HCT116 (cell line): ENCODE data around the gene VMAC. TPM values are rescaled to one million over a fixed set of nuclear protein-coding genes. Genes with fewer than 3 reads are reported as not detected.

Source experiments
- ATAC-seq: fragments of 200-7000 bp; cut with Tn5 transposase; 2 replicates; pipeline ENCODE4 v1.9.1; 2020; ENCODE audit warnings: mild to moderate bottlenecking, moderate library complexity
- BruUV-seq: library from RNA; stranded (reverse); fragments of 400-500 nt; replicated peaks from 2 replicates; lab custom pipeline; 2021; lab: Mats Ljungman, UMichigan
- CTCF ChIA-PET: fragments of 300-600 bp; sonication (Branson Sonifier 250); formaldehyde crosslinking; loops from one replicate; lab custom pipeline; 2021; ENCODE audit warnings: antibody characterized with exemption; lab: Charles Lee
- POLR2A ChIA-PET: fragments of 300-600, 350-600 bp; sonication (Branson Sonifier 250); formaldehyde crosslinking; loops from one replicate; lab custom pipeline; 2021; ENCODE audit warnings: antibody characterized with exemption; lab: Charles Lee
- RAD21 ChIA-PET, 2 experiments: fragments of 300-600 bp; sonication (Branson Sonifier 250); formaldehyde crosslinking; loops; one replicate each; lab custom pipeline; 2023; ENCODE audit warnings: low total read pairs in 2 of 2; ENCODE audit not compliant: uncharacterized antibody in 2 of 2, unreplicated experiment in 2 of 2, low non-redundant PET in 1 of 2; lab: Charles Lee
- DNase-seq: peaks from one replicate; pipeline ENCODE4 v3.0.0-alpha.2; 2010; ENCODE audit warnings: low read depth, low spot score
- H2AFZ ChIP-seq: fragments of 200-600 bp; shearing (Covaris generic), sonication (generic); 2 replicates; pipeline ENCODE4 v1.6.1; 2017; ENCODE audit warnings: low read depth, mixed run types, mixed read lengths, antibody characterized with exemption, low read length; ENCODE audit not compliant: poor library complexity, severe bottlenecking
- H3K27ac ChIP-seq: 2 replicates; pipeline ENCODE4 v1.5.1; 2012; ENCODE audit warnings: low read depth, low read length
- H3K27me3 ChIP-seq: fragments of 200-600 bp; sonication (generic); 2 replicates; pipeline ENCODE4 v1.6.1; 2016; ENCODE audit warnings: mixed run types, low read length, mixed read lengths; ENCODE audit not compliant: insufficient read depth
- H3K36me3 ChIP-seq, 2 experiments: fragments of 200-500 bp in 1 of 2; fragments of 200-600 bp in 1 of 2; sonication (Bioruptor generic) in 1 of 2; sonication (generic) in 1 of 2; 2 replicates each; pipeline versions ENCODE4 v1.5.1 to v1.6.1; 2014 to 2016; ENCODE audit warnings: low read length in 2 of 2, inconsistent platforms in 1 of 2, mixed read lengths in 1 of 2, mixed run types in 1 of 2; ENCODE audit not compliant: insufficient read depth in 2 of 2, control insufficient read depth in 1 of 2
- H3K4me1 ChIP-seq, 2 experiments: fragments of 200-600 bp in 1 of 2; sonication (generic) in 1 of 2; 2 replicates each; pipeline versions ENCODE4 v1.5.1 to v1.6.1; 2012 to 2017; ENCODE audit warnings: low read length in 2 of 2, inconsistent platforms in 1 of 2, mild to moderate bottlenecking in 1 of 2, mixed read lengths in 1 of 2, mixed run types in 1 of 2, moderate library complexity in 1 of 2; ENCODE audit not compliant: insufficient read depth in 2 of 2, control insufficient read depth in 1 of 2
- H3K4me2 ChIP-seq: fragments of 200-600 bp; sonication (generic); 2 replicates; pipeline ENCODE4 v1.6.1; 2017; ENCODE audit warnings: mixed run types, low read length, mixed read lengths
- H3K4me3 ChIP-seq, 2 experiments: fragments of 200-600 bp in 1 of 2; sonication (generic) in 1 of 2; replicated peaks in 1 of 2; 2 replicates each; pipeline ENCODE4 v1.5.1; 2011 to 2016; ENCODE audit warnings: low read length in 2 of 2, control low read depth in 1 of 2, low read depth in 1 of 2, mild to moderate bottlenecking in 1 of 2, mixed read lengths in 1 of 2, mixed run types in 1 of 2
- H3K79me2 ChIP-seq: fragments of 200-600 bp; sonication (generic); 2 replicates; pipeline ENCODE4 v1.6.1; 2017; ENCODE audit warnings: mild to moderate bottlenecking, mixed run types, low read length, moderate library complexity, mixed read lengths; ENCODE audit not compliant: insufficient read depth
- H3K9ac ChIP-seq: fragments of 200-600 bp; sonication (generic); 2 replicates; pipeline ENCODE4 v1.6.1; 2016; ENCODE audit warnings: low read length, mixed read lengths
- H3K9me2 ChIP-seq: fragments of 200-600 bp; sonication (generic), shearing (Covaris generic); 2 replicates; pipeline ENCODE4 v1.6.1; 2017; ENCODE audit warnings: mixed run types, mild to moderate bottlenecking, moderate library complexity; ENCODE audit not compliant: insufficient read depth
- H3K9me3 ChIP-seq, 2 experiments: fragments of 200-500 bp in 1 of 2; fragments of 200-600 bp in 1 of 2; sonication (Bioruptor generic) in 1 of 2; sonication (generic) in 1 of 2; 2 replicates each; pipeline ENCODE4 v1.6.1; 2014 to 2017; ENCODE audit warnings: low read length in 2 of 2, mixed read lengths in 2 of 2, inconsistent platforms in 1 of 2, low read depth in 1 of 2, mild to moderate bottlenecking in 1 of 2, mixed run types in 1 of 2, moderate library complexity in 1 of 2; ENCODE audit not compliant: control insufficient read depth in 1 of 2, insufficient read depth in 1 of 2
- H4K20me1 ChIP-seq: fragments of 200-600 bp; sonication (generic), shearing (Covaris generic); 2 replicates; pipeline ENCODE4 v1.6.1; 2017; ENCODE audit warnings: mixed run types, mild to moderate bottlenecking, moderate library complexity; ENCODE audit not compliant: insufficient read depth
- JUND ChIP-seq: IDR thresholded peaks from 2 replicates; pipeline ENCODE4 v1.6.1; 2012
- YY1 ChIP-seq: IDR thresholded peaks from 2 replicates; pipeline ENCODE4 v1.6.1; 2011; ENCODE audit warnings: low read length, low read depth, moderate library complexity, mild to moderate bottlenecking; ENCODE audit not compliant: insufficient replicate concordance; ENCODE audit errors: extremely low read depth
- ZNF274 ChIP-seq: fragments of 200-500 bp; sonication (Bioruptor generic); IDR thresholded peaks from 2 replicates; pipeline ENCODE4 v1.6.1; 2014; ENCODE audit warnings: mild to moderate bottlenecking, low read depth, low read length, inconsistent platforms
- intact Hi-C: fragments of 100-400 bp; cut with micrococcal nuclease; formaldehyde crosslinking; loops from 2 replicates; pipeline ENCODE4 v1.10.0; 2022
- total RNA-seq: library from RNA; stranded (reverse); gene quantifications from one replicate; pipeline ENCODE4 v1.2.1, GENCODE V29; 2021; ENCODE audit not compliant: unreplicated experiment
- TF ChIP-seq, protein P1 (sequence below): IDR thresholded peaks from 2 replicates; pipeline ENCODE4 v1.6.1; 2011; ENCODE audit warnings: mild to moderate bottlenecking, low read length, moderate library complexity; ENCODE audit not compliant: insufficient replicate concordance; ENCODE audit errors: extremely low read depth

Gene VMAC
- total RNA-seq, 1 experiment from 2014 or later, result 2.1 TPM

DNA sequence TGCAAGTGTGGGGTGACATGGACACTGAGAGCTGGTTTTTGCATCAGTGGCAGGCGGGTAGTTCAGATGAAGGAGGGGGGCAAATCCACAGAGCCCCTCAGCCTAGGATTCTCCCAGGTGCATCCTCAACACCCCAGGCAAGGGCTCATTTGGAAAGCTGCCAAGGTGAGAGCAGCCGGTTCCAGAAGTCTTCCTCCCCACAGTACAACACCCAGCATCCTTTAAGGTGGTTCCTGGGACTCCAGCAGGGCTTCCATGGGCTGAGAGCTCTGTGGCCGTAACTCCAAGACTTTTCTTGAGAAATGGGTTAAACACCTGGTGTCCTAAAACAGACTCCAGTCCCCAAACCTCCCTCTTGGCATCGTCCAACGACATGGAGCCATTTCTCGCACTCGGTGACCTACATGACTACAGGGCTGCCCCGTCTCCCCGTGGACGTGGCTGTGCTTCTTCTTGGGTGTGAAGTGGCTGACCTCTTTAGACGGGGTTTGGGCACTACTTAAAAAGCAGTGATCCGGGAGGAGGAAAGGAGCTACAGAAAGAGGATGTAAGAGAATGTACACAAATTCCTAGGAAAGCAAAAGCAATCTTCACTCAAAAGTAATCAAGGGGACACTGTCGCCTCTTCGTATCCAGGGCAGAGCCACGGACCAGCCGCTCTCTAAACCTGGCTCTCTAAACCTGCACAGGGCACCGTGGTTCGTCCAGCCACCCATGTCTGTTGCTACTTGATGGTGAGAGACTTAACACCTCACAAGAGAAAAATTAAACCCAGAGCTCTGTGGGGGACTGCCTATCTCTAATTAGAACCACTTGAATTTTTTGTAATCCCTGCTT is 47.7 kb downstream of the VMAC start:
- POLR2A ChIA-PET, result no interaction called here
- CTCF ChIA-PET, result interaction anchor here (2.1 kb wide), 1 partner anchor 16 kb away, joined by 7 read pairs; no protein-coding TSS in a partner anchor
- H3K27ac ChIP-seq, result no peak overlapping the region
- H3K79me2 ChIP-seq, result peaks cover 97% of the 10 kb centered on the region
- ATAC-seq, result no peak
- 0 out of 4 replicates have a peak, but pooled peaks cover 0 to 2% of the 10 kb centered on the region in 2 experiments for H3K4me1 ChIP-seq
- H3K36me3 ChIP-seq, result peaks cover 0 to 17% of the 10 kb centered on the region in 2 experiments; a peak in 1 of 4 replicates
- no peak overlapping the region for H3K4me2 ChIP-seq
- H3K27me3 ChIP-seq, result no peaks in the 10 kb centered on the region
- no peak overlapping the region for H3K4me3 ChIP-seq
- BruUV-seq, result no TSS peak
- H3K9me2 ChIP-seq, result no peaks in the 10 kb centered on the region
- RAD21 ChIA-PET, result no interaction called here
- intact Hi-C loops, result no loop called here
- no peak for TF ChIP-seq ZNF274
- TF ChIP-seq, protein P1, sequence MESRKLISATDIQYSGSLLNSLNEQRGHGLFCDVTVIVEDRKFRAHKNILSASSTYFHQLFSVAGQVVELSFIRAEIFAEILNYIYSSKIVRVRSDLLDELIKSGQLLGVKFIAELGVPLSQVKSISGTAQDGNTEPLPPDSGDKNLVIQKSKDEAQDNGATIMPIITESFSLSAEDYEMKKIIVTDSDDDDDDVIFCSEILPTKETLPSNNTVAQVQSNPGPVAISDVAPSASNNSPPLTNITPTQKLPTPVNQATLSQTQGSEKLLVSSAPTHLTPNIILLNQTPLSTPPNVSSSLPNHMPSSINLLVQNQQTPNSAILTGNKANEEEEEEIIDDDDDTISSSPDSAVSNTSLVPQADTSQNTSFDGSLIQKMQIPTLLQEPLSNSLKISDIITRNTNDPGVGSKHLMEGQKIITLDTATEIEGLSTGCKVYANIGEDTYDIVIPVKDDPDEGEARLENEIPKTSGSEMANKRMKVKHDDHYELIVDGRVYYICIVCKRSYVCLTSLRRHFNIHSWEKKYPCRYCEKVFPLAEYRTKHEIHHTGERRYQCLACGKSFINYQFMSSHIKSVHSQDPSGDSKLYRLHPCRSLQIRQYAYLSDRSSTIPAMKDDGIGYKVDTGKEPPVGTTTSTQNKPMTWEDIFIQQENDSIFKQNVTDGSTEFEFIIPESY, result no peak
- H3K9me3 ChIP-seq, result no peaks in the 10 kb centered on the region
- no peak overlapping the region for H3K9ac ChIP-seq
- DNase-seq, result no peak
- H2AFZ ChIP-seq, result no peak overlapping the region
- peaks cover 15% of the 10 kb centered on the region; the same call in 1 of the 2 replicates for H4K20me1 ChIP-seq

DNA sequence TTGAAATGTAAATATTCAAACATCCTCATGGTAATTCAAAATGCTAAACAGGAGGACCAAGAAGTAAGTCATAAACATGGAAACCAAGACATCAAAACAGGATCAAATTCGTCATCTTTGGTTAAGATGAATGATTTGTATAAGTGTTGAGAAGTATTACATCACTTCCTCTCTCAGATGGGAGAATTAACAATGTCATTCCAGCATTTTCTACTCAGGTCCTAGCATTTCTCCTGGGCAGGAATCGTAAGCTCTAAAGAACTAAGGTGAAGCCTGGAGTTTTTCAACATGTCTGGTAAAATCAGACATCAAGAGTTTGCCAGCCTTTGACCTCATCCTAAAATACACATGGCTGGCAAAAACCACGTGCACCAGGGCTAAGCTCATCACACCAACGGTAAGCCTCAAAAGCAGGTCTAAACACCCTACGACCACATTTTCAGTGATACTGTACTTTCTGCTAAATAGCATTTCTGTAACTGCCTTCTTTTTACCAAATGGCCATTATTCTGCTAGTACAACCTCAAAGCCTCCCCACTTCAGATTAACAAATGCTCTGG is 48.4 kb downstream of the VMAC start:
- POLR2A ChIA-PET, result no interaction called here
- H3K36me3 ChIP-seq, result peaks cover 0 to 17% of the 10 kb centered on the region in 2 experiments; a peak in 1 of 4 replicates
- H2AFZ ChIP-seq, result no peak overlapping the region
- H4K20me1 ChIP-seq, result peaks cover 15% of the 10 kb centered on the region; the same call in 1 of the 2 replicates
- CTCF ChIA-PET, result interaction anchor here (2.1 kb wide), 1 partner anchor 15 kb away, joined by 7 read pairs; no protein-coding TSS in a partner anchor
- no peaks in the 10 kb centered on the region for H3K9me2 ChIP-seq
- no peaks in the 10 kb centered on the region for H3K9me3 ChIP-seq
- H3K9ac ChIP-seq, result no peak overlapping the region
- RAD21 ChIA-PET, result no interaction called here
- TF ChIP-seq JUND, result no peak
- no peak for TF ChIP-seq YY1
- H3K4me3 ChIP-seq, result no peak overlapping the region
- BruUV-seq, result no TSS peak
- DNase-seq (no peak), ATAC-seq (no peak)
- no peak overlapping the region for H3K4me2 ChIP-seq
- peaks cover 97% of the 10 kb centered on the region for H3K79me2 ChIP-seq
- H3K27me3 ChIP-seq, result no peaks in the 10 kb centered on the region
- intact Hi-C loops, result no loop called here
- 0 out of 4 replicates have a peak, but pooled peaks cover 0 to 2% of the 10 kb centered on the region in 2 experiments for H3K4me1 ChIP-seq
- H3K27ac ChIP-seq, result no peak overlapping the region
